HFF-Myc (cell line): ENCODE results near the gene MSMB.
"Not testable (repeated sequence)": the region's sequence is repeated elsewhere in the genome, so short reads cannot be mapped to it uniquely, and the experiment has no call there.

Experiments
- DNase-seq: peaks from one replicate; pipeline ENCODE4 v3.0.0-alpha.2; 2011; ENCODE audit warnings: low read depth; ENCODE audit errors: extremely low read depth
- H3K4me3 ChIP-seq: replicated peaks from 2 replicates; pipeline ENCODE4 v1.5.1; 2011; ENCODE audit warnings: low read depth, mild to moderate bottlenecking, control low read depth, low read length
- TF ChIP-seq, protein P1 (sequence below): IDR thresholded peaks from 2 replicates; pipeline ENCODE4 v1.5.1; 2012; ENCODE audit warnings: mild to moderate bottlenecking, low read depth, low read length, control low read depth; ENCODE audit errors: missing control alignments

Gene MSMB, protein sequence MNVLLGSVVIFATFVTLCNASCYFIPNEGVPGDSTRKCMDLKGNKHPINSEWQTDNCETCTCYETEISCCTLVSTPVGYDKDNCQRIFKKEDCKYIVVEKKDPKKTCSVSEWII

DNA sequence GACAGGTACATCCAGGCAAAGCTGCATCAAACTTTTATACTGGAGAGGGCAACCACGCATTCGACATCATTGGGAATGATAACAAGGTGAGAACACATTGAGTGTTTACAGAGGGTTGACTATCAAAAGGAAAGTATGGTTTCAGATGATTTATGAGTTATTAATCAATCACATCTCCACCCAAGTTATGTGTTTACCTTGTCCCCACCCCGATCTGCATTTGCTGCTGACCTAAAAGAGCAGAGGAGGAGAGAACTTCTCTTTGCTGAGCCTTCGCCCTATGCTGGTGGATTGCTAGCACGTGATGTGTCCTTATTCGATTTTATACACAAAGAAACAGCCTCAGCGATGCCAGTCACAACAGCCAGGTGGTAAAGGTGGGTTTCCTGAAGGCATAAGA, at the start of gene MSMB:
Gene MSMB (minus strand): TSS at position 9 of the 400 bp plus-strand sequence. CDS start 32 bp downstream, outside the sequence.
- H3K4me3 ChIP-seq, result no peak within 1 kb of the TSS
- no peak for DNase-seq
- TF ChIP-seq, protein P1, sequence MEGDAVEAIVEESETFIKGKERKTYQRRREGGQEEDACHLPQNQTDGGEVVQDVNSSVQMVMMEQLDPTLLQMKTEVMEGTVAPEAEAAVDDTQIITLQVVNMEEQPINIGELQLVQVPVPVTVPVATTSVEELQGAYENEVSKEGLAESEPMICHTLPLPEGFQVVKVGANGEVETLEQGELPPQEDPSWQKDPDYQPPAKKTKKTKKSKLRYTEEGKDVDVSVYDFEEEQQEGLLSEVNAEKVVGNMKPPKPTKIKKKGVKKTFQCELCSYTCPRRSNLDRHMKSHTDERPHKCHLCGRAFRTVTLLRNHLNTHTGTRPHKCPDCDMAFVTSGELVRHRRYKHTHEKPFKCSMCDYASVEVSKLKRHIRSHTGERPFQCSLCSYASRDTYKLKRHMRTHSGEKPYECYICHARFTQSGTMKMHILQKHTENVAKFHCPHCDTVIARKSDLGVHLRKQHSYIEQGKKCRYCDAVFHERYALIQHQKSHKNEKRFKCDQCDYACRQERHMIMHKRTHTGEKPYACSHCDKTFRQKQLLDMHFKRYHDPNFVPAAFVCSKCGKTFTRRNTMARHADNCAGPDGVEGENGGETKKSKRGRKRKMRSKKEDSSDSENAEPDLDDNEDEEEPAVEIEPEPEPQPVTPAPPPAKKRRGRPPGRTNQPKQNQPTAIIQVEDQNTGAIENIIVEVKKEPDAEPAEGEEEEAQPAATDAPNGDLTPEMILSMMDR, result no peak

DNA sequence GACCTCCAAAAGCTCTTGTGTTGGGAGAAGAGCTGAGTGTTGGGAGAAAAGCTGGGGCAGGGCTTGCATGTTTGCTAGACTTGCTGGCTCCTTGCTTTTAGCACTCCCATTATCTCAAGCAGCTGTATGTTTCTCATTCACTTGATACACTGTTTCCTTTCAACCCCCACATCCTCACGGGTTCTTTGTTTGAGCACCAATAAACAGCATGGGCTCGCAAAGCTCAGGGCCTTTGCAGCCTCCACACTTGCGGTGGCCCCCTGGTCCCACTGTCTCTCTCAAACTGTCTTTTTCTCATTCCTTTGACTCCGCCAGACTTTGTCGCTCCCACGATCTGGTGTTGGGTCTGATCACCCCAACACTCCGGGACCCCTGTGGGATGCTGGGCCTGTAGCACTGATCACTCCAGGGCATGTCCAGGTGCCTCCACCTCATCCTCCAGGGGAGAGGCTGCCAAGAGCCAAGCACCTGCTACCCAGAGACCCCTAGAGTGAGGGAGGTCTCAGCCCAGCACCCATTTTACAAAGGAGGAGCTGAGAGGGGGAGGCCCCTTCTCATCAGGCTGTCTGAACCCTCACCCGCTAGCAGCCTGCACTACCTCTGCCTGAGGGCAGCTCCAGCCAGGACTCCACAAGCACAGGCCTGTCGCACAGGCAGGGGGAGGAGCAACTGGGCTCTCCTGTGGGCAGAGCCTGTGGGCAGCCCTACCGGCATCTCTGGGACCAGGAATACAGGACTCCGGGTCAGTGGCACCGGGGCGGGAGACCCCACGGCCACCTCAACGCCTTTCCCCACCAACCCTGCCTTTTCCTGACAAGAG, 49.1 kb upstream of the MSMB start:
- H3K4me3 ChIP-seq, result no peak overlapping the region
- no peak for DNase-seq
- TF ChIP-seq, protein P1, result no peak

DNA sequence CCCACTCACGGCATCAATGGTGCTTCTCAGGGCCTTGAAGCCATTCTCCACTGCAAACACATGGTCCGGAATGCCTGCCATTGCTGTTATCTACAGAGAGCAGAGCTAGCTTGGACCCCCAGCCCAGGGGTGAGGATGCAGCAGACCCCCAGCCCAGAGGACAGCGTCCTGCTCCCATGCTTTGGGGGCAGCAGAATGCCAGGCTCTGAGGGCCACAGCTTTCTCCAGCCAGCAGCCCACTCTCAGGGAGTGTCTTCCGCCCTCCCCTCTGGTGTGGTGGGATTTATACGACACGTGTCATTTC, 48.1 kb upstream of the MSMB start:
- TF ChIP-seq, protein P1, result no peak
- DNase-seq, result no peak
- no peak overlapping the region for H3K4me3 ChIP-seq

DNA sequence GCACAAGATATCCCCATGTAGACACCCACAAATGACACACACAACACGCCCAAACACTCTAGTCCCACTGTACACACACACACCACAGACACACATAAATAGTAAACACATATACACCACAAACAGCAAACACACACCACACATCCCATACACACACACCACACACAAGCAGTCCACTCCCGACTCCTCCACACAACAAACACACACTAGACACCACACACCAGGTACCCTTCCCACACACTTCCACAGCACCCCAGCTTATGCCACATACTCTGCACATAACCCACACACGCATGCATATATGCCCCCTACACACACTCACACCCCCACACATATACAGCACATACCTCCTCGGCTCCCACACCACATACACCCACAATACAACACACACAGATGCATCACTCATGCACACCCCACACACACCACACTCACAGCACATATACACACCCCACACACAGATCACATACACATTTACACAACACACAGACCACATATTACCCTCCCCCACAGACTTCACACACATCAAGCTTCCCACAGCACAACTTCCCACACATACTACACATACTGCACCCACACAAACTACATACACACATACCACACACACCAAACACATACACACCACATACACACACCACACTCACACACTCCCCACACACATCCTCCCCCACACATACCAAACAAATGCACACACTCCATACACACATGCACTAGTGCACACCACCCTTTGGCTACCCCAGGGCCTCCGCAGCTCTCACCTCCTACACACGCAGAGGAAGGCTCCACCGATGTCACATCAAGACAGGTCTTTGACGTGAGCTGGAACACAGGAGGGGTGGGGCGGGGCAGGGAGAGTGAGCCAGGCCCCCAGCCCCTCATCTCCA, 47.5 kb upstream of the MSMB start:
- not testable (repeated sequence) for H3K4me3 ChIP-seq, DNase-seq

DNA sequence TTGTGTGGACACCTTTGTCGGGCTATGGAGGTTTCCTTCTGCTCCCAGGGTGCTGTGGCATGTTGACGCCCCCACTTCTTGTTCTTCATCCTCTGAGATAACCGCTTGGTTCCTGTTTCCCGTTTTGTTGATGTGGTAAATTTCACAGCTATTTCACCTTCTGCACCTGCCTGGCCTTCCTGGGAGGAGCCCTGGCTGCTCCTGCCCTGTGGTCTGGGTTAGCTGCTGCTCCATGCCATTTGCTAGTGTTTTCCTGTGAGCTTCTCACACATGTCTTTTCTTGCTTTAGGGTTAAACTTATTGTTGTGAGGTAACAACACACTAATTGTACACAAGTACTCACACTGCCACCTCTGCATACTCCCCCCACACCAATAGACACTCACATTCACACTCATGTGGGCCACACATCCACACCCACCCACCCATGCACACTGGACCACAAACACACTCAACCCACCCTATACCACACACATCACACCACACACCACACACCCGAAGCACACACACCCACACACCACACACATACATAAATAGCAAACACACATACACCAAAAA, 46.5 kb upstream of the MSMB start:
- DNase-seq, result no peak
- H3K4me3 ChIP-seq, result no peak overlapping the region
- TF ChIP-seq, protein P1, result no peak

DNA sequence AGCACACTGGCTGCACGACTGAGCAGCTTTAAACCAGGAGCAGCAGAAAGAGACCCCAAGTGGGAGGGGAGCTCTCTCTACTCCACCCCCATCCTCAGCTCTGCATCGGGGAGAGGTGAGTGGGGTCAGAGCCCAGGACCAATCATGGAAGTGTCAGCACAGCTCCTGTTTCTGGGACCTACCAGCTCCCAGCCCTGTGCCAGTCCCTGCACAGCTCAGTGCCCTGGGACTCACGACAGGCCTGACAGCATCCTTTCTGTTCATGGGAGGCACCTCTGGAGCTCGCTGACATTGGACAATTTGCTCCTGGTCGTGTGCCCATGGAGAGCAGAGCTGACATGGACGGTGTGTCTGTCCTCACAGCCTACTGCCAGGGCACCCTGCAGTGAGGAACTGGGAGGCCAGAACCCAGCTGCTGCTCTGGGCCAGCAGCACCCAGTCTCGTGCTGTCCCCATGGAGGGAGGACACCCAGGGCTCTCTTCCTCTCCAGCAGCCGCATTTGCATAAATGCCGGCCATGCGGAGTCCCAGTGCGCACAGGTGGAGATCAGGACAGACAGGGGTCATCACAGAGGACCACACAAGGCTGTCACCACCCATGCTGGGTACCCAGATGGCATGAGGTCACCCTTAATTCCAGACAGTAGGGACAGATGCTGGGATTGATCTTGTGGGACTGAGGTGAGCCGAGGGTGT, 45.9 kb upstream of the MSMB start:
- DNase-seq, result no peak
- TF ChIP-seq, protein P1, result no peak
- no peak overlapping the region for H3K4me3 ChIP-seq
